ENCODE results near the gene NID2.

Gene NID2

DNA sequence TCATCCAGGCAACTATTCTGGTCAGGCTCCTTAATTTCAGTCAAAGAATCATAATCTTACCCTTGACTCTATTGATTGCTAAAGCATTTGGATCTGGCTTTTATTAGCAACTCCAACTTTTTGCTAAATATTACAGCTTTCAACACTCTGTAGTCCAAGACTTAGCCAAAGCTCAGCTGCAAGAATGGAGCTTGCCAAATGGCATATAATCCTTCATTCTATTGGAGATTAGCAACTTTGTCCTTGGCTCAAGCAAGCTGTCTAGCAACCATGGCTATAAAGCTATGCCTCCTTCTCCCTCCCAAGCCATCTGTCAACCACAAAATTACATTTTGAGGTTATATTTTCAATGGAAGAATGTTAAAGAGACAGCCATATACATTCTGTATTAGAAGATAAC lies 23.1 kb upstream of the NID2 start:
- H3K4me2 ChIP-seq (ENCODE audit: low read length) = no peak overlapping the region
- no peak overlapping the region for H3K27ac ChIP-seq (ENCODE audit: low read length)
- H3K4me3 ChIP-seq (ENCODE audit: low read length) = no peak overlapping the region
- peaks cover 4% of the 10 kb centered on the region; the same call in 1 of the 2 replicates for H3K27me3 ChIP-seq (ENCODE audit: low read depth, low read length)
- no peaks in the 10 kb centered on the region for H3K4me1 ChIP-seq (ENCODE audit: low read length)
- H3K36me3 ChIP-seq (replicated peaks; ENCODE audit: low read depth, low read length) = no peaks in the 10 kb centered on the region
- TF ChIP-seq, protein P1, sequence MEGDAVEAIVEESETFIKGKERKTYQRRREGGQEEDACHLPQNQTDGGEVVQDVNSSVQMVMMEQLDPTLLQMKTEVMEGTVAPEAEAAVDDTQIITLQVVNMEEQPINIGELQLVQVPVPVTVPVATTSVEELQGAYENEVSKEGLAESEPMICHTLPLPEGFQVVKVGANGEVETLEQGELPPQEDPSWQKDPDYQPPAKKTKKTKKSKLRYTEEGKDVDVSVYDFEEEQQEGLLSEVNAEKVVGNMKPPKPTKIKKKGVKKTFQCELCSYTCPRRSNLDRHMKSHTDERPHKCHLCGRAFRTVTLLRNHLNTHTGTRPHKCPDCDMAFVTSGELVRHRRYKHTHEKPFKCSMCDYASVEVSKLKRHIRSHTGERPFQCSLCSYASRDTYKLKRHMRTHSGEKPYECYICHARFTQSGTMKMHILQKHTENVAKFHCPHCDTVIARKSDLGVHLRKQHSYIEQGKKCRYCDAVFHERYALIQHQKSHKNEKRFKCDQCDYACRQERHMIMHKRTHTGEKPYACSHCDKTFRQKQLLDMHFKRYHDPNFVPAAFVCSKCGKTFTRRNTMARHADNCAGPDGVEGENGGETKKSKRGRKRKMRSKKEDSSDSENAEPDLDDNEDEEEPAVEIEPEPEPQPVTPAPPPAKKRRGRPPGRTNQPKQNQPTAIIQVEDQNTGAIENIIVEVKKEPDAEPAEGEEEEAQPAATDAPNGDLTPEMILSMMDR (IDR thresholded peaks at IDR 0.05; ENCODE audit: low read depth, low read length) = no peak
- TF ChIP-seq EZH2phosphoT487 (IDR thresholded peaks at IDR 0.05; ENCODE audit: low read depth) = no peak
- H3K79me2 ChIP-seq (ENCODE audit: low read length) = no peaks in the 10 kb centered on the region
- H3K9ac ChIP-seq (ENCODE audit: low read length) = no peak overlapping the region
- no peak overlapping the region for H2AFZ ChIP-seq (ENCODE audit: low read depth, low read length)
- no peaks in the 10 kb centered on the region for H3K9me3 ChIP-seq (ENCODE audit: insufficient read depth, low read length)
- no peaks in the 10 kb centered on the region for H4K20me1 ChIP-seq (ENCODE audit: insufficient read depth, low read length)

DNA sequence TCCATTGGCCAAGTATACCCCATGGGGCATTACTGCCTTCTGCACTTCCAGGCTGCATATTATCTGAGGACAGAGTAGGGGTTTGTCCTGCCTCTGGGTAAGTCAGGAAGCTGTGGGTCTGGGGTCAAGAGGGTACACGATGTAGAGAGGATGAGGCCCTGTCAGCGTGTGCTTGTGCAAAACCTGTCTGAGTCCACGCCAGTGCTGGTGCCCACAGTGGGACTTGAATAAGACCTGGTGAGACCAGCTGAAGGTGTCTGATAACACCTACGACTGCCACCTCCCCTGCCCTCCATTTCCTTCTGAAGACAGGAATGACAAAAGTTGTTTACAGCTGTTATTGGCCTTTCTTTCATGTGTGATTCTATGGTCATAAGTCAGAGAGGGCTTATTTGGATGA lies 22.1 kb upstream of the NID2 start:
- Histone ChIP-seq H3K9ac (ENCODE audit: low read length) (no peak overlapping the region), H3K4me2 (ENCODE audit: low read length) (no peak overlapping the region), H3K9me3 (ENCODE audit: insufficient read depth, low read length) (no peaks in the 10 kb centered on the region), H3K4me3 (ENCODE audit: low read length) (no peak overlapping the region), H3K27ac (ENCODE audit: low read length) (no peak overlapping the region), H4K20me1 (ENCODE audit: insufficient read depth, low read length) (no peaks in the 10 kb centered on the region), H3K27me3 (ENCODE audit: low read depth, low read length) (peaks cover 4% of the 10 kb centered on the region; the same call in 1 of the 2 replicates), H3K79me2 (ENCODE audit: low read length) (no peaks in the 10 kb centered on the region), H2AFZ (ENCODE audit: low read depth, low read length) (no peak overlapping the region), H3K4me1 (ENCODE audit: low read length) (no peaks in the 10 kb centered on the region), H3K36me3 (replicated peaks; ENCODE audit: low read depth, low read length) (no peaks in the 10 kb centered on the region)
- TF ChIP-seq EZH2phosphoT487 (IDR thresholded peaks at IDR 0.05; ENCODE audit: low read depth) = no peak
- TF ChIP-seq, protein P1 (IDR thresholded peaks at IDR 0.05; ENCODE audit: low read depth, low read length) = no peak

DNA sequence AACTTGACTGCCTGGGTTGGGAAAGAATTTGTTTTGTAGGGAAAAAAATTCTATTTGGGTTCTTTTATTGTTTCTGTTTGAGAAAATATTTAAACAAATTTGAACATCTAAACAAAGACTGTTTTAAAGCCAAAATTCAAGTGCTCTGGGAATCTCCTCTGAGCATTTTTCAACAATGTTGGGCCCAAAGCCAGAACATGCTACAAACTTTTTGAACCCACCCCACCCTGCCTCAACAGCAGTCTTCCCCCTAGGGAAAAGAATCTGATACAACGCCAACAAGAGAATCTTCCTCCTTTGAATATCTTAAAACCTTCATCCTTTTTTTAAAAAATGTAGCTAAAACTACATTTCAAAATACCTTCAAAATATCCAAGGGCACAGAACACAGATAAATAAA lies 20.4 kb upstream of the NID2 start:
- H3K27me3 ChIP-seq (ENCODE audit: low read depth, low read length) = peaks cover 12% of the 10 kb centered on the region; the same call in 1 of the 2 replicates
- H3K9me3 ChIP-seq (ENCODE audit: insufficient read depth, low read length) = no peaks in the 10 kb centered on the region
- H3K9ac ChIP-seq (ENCODE audit: low read length) = no peak overlapping the region
- no peak overlapping the region for H3K4me2 ChIP-seq (ENCODE audit: low read length)
- H3K27ac ChIP-seq (ENCODE audit: low read length) = no peak overlapping the region
- no peak overlapping the region for H2AFZ ChIP-seq (ENCODE audit: low read depth, low read length)
- no peaks in the 10 kb centered on the region for H3K79me2 ChIP-seq (ENCODE audit: low read length)
- TF ChIP-seq EZH2phosphoT487 (IDR thresholded peaks at IDR 0.05; ENCODE audit: low read depth) = no peak
- TF ChIP-seq, protein P1 (IDR thresholded peaks at IDR 0.05; ENCODE audit: low read depth, low read length) = no peak
- H4K20me1 ChIP-seq (ENCODE audit: insufficient read depth, low read length) = no peaks in the 10 kb centered on the region
- no peak overlapping the region for H3K4me3 ChIP-seq (ENCODE audit: low read length)
- H3K36me3 ChIP-seq (replicated peaks; ENCODE audit: low read depth, low read length) = no peaks in the 10 kb centered on the region
- H3K4me1 ChIP-seq (ENCODE audit: low read length) = no peaks in the 10 kb centered on the region

DNA sequence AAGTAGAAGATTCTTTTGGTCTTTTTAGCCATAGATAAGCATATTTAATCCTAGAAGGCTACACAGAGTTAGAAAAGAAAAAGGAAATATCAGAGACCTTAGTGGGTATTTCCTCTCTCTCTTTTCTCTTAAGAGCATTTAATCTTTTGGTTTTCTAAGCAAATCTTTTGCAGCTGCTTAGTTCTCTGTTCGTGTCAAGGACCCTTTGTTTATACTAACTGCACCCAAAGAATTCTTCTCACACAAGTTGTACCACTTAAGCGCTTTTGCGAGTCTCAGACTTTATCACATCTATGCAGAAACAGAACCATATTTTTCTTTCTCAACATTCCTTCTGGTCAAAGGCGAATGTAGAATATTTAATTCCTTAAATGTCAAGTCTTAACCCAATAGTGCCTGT lies 17.9 kb upstream of the NID2 start:
- no peaks in the 10 kb centered on the region for H4K20me1 ChIP-seq (ENCODE audit: insufficient read depth, low read length)
- H3K27me3 ChIP-seq (ENCODE audit: low read depth, low read length) = peaks cover 15% of the 10 kb centered on the region
- H3K4me2 ChIP-seq (ENCODE audit: low read length) = no peak overlapping the region
- no peak overlapping the region for H3K27ac ChIP-seq (ENCODE audit: low read length)
- H3K36me3 ChIP-seq (replicated peaks; ENCODE audit: low read depth, low read length) = no peaks in the 10 kb centered on the region
- no peak overlapping the region for H2AFZ ChIP-seq (ENCODE audit: low read depth, low read length)
- H3K4me1 ChIP-seq (ENCODE audit: low read length) = no peaks in the 10 kb centered on the region
- no peaks in the 10 kb centered on the region for H3K79me2 ChIP-seq (ENCODE audit: low read length)
- TF ChIP-seq EZH2phosphoT487 (IDR thresholded peaks at IDR 0.05; ENCODE audit: low read depth) = no peak
- TF ChIP-seq, protein P1 (IDR thresholded peaks at IDR 0.05; ENCODE audit: low read depth, low read length) = no peak
- no peak overlapping the region for H3K4me3 ChIP-seq (ENCODE audit: low read length)
- H3K9ac ChIP-seq (ENCODE audit: low read length) = no peak overlapping the region
- no peaks in the 10 kb centered on the region for H3K9me3 ChIP-seq (ENCODE audit: insufficient read depth, low read length)
